NCI-H510A treated with DMSO at 0.1 percent for 48 hours (cell line): ENCODE results near the gene FOXP1.

Source experiments
- DNase-seq: peaks from one replicate; lab custom pipeline; 2025; lab: John Stamatoyannopoulos, UW

The FOXP1 gene

GRCh38 chr3:71127052-71127831, 456.3 kb downstream of the FOXP1 start:
- no peak for DNase-seq

- no peak for DNase-seq
These were observed 457.8 kb downstream of the FOXP1 start for GRCh38 chr3:71125738-71126137.

- no peak for DNase-seq
These were observed 459.5 kb downstream of the FOXP1 start for GRCh38 chr3:71124048-71124447.

GRCh38 chr3:71122641-71123040, 460.9 kb downstream of the FOXP1 start:
- no peak for DNase-seq

GRCh38 chr3:71121429-71122167, 461.9 kb downstream of the FOXP1 start:
- no peak for DNase-seq

GRCh38 chr3:71120012-71120411, 463.5 kb downstream of the FOXP1 start:
- no peak for DNase-seq

GRCh38 chr3:71119171-71119570, 464.4 kb downstream of the FOXP1 start:
- no peak for DNase-seq

- DNase-seq, result no peak
These were observed 465.1 kb downstream of the FOXP1 start for GRCh38 chr3:71118436-71118835.

- DNase-seq, result peak; percentile 39
These were observed 465.8 kb downstream of the FOXP1 start for GRCh38 chr3:71117572-71118247.

- DNase-seq, result no peak
These were observed 468.9 kb downstream of the FOXP1 start for GRCh38 chr3:71114610-71115009.

- no peak for DNase-seq
These were observed 471.0 kb downstream of the FOXP1 start for GRCh38 chr3:71112576-71112975.

GRCh38 chr3:71111784-71112440, 471.6 kb downstream of the FOXP1 start:
- no peak for DNase-seq

- DNase-seq, result no peak
These were observed 472.9 kb downstream of the FOXP1 start for GRCh38 chr3:71110385-71111222.

- no peak for DNase-seq
These were observed 473.6 kb downstream of the FOXP1 start for GRCh38 chr3:71109977-71110285.

- DNase-seq, result no peak
These were observed 474.1 kb downstream of the FOXP1 start for GRCh38 chr3:71109241-71109976.

GRCh38 chr3:71107926-71108325, 475.6 kb downstream of the FOXP1 start:
- no peak for DNase-seq

GRCh38 chr3:71104976-71105375, 478.6 kb downstream of the FOXP1 start:
- no peak for DNase-seq

GRCh38 chr3:71104556-71104955, 479.0 kb downstream of the FOXP1 start:
- DNase-seq, result no peak

- no peak for DNase-seq
These were observed 479.4 kb downstream of the FOXP1 start for GRCh38 chr3:71104121-71104541.

GRCh38 chr3:71103430-71103921, 480.1 kb downstream of the FOXP1 start:
- DNase-seq, result no peak
